GM18502 (cell line): ENCODE results near the gene ZNF35.
"Not testable (repeated sequence)": the region's sequence is repeated elsewhere in the genome, so short reads cannot be mapped to it uniquely, and the experiment has no call there.

Source experiments
- ATAC-seq: cut with Tn5 transposase; IDR thresholded peaks from one replicate; pipeline ENCODE4 v1.9.1; 2021; ENCODE audit warnings: mild to moderate bottlenecking; ENCODE audit not compliant: unreplicated experiment, poor library complexity

ZNF35 gene

DNA sequence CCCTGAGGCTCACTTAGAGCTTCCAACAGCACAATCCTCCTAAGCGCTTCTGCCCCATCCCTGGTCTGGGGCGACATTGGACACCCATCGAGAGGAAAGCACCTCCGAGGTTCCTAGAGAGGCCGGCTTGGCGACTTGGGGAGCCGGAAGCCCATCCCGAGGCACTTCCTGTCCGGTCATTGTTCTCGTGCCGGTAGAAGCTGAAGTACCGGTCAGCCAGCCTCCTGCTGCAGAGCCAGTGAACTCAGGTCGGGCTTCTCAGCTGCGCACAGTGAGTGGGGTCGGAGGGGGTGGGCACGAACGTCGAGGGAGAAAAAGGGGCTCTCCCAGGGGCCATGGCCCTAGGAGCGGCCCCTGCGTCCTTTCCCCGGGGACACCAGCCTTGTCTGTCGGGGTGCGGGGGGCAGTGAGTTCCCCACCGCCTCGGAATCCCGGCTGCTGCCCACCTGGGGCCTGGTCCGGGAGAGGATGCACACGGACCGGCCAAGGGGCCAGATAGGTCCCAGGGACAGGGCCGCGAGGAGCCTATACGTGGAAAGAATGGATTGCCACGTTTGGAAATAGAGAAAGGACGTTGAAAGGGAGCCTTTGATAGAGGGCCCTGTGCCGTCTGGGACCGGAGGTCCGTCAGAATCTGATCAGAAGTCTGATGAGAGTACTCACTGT lies at the start of gene ZNF35:
Gene ZNF35 (plus strand): TSS at position 169 of the 666 bp plus-strand sequence. CDS start 2,336 bp downstream, outside the sequence.
- peak; percentile 95 for ATAC-seq

DNA sequence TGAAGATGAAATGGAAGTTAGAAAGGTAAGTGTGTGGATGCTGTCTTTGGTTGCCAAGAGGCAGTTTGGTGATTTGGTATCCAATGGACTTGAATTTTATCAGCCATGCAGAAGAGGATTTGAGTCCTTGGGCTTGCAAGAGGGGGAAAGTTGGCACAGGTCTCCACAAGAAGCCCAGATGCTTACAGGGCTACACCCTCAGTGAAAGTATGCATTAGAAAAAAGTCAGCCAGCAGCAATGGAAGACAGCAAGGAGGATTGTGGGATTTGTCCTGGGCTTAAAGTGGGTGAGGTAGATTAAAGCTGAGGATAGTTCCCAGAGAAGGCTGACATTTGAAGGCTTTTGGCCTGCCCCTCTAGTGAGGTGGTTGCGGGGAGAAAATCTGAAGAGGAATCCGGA lies 46.8 kb upstream of the ZNF35 start:
- ATAC-seq = no peak

DNA sequence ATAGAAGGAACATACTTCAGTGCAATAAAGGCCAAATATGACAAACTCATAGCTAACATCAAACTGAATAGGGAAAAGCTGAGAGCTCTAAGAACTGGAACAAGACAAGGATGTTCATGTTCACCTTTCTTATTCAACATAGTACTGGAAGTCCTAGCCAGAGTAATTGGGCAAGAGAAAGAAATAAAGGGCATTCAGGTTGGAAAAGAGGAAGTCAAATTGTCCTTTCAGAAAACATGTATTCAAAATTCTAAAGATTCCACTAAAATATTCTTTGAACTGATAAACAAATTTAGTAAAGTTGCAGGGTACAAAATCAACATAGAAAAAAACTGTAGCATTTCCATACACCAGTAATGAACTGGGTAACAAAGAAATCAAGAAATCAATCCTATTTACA lies 35.9 kb upstream of the ZNF35 start:
- ATAC-seq = no peak

DNA sequence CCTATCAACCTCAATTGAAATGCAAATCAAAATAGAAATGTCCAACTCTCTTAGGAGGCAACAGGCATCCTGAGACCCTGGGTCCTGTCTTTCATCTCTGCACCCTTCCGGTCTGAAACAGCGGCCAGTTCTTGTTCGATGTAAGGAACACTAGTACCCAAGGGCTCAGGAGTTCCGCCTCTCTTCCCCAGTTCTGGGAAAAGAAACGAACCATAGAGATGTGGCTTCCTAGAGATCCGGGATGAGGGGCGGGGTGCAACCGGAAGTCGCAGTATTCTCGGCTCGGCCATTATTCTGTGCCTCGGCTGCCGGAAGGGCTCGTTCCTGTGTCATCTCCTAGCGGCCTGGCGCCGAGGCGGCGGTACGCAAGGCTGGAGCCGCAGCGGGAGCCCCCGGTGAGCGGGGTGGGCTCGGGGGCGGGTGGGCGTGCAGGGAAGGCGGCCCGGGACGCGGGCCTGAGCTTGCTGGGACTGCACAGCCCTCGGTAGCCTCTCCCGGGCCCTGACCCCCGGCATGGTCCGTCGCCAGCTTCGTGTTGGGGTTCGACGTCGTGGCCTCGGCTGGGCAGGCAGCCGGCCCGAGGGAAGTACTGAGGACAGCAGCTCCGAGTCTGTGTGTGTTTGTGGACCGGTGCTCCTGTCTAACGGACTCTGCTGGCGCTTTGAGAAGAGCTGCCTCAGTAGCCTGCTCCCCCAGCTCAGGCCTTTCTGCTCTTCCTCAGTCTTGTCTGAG lies 23.6 kb upstream of the ZNF35 start, which contains the start of gene ZNF197:
Gene ZNF197 (plus strand): TSS at position 288 of the 732 bp plus-strand sequence. CDS start 4,119 bp downstream, outside the sequence.
- ATAC-seq = peak; percentile 91

DNA sequence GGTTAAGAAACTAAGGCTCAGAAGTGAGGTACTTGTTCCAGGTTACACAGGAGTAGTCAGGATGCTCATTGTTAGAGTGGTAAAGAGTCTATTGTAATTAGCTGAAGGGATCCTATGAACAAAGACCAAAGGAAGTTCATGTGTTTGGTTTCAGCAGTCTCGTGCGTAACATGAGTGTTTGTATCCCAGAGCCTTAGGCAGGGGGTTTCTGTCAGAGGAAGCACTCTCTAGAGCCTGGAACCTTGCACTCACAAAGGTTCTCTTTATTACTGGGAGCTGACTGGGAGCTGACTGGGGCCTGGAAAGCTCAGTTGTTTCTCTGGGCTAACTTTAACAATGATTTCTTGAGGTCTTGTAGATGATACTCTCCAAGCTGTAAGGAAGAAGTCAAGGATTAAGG lies 19.8 kb upstream of the ZNF35 start:
- no peak for ATAC-seq

DNA sequence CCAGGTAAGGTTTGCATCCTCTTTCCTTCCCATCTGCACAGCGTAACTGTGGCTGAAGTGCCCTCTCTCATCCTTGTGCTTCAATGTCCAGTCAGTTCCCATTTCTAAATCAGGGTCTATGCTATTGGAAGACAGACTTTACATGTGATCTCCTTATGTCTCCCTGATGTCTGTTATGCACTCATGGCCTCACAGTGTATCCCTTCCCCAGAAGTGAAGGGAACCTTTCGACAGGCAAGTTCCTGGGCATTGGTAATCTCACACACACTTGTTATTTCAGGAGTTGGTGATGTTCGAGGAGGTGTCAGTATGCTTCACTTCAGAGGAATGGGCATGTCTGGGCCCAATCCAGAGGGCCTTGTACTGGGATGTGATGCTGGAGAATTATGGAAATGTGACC lies 16.3 kb upstream of the ZNF35 start:
- ATAC-seq = no peak

DNA sequence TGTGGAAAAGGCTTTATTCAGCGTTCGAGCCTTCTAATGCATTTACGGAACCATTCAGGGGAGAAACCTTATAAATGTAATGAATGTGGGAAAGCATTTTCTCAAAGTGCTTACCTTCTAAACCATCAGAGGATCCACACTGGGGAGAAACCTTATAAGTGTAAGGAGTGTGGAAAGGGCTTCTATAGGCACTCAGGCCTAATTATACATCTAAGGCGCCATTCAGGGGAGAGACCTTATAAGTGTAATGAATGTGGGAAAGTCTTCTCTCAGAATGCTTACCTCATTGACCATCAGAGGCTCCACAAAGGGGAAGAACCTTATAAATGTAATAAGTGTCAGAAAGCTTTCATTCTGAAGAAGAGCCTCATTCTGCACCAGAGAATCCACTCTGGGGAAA lies 6.2 kb upstream of the ZNF35 start:
- ATAC-seq = no peak

DNA sequence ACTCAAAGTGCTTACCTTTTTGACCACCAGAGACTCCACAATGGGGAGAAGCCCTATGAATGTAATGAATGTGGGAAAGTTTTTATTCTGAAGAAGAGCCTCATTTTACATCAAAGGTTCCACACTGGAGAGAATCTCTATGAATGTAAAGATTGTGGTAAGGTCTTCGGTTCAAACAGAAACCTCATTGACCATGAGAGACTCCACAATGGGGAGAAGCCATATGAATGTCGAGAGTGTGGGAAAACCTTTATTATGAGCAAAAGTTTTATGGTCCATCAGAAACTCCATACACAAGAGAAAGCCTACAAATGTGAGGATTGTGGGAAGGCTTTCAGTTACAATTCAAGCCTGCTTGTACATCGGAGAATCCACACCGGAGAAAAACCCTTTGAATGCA lies 5.5 kb upstream of the ZNF35 start:
- no peak for ATAC-seq

DNA sequence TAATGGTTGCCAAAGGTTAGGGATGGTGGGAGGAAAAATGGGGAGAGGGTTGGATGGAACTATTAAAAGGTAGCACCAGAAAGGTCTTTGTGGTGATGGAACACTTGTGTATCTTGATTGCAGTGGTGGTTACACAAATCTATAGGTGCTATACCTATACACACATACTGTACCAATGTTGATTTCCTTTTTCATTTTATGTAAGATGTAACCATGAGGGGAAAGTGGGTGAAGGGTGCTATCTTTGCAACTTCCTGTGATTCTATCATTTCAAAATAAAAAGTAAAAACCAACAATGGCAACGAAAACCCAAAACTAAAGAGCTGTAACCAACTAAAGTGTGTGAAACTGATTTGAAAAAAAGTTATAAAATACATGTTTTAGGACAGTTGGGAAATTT lies 761 bp upstream of the ZNF35 start:
- no peak for ATAC-seq

DNA sequence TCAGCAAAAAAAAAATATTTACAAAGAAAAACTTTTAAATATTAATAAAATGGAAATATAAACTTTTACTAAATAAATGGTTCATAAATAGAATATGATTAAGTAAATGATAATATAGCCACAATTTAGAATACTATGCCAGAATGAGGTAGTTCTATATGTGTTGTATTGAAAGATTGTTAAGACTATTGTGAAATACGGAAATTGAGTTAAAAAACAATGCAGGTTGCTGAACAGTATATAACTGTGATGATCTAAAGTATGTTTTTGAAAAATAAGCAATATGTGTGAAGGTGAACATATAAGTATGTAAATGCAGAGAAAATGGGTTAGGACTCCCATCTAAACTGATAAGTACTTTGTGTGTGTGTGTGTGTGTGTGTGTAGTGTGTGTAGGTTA lies 1.2 kb downstream of the ZNF35 start:
- ATAC-seq = no peak

DNA sequence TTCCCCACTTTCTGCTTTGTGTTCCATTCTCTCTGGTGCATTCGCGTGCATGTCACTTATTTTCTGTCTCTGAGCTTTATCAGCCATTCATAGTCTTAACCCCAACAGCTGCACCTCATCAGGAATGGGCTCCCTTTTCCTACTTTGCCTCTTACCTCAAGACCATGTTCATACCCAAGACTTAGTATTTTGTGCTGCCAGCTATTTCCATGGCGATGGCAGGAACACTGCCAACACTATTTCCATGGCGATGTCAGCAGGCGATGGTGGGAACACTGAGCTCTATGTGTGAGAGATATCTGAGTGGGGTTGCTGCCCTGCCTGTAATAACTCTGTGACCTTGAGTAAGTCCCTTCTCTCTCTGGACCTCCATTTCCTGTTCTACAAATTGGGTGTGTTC lies 5.5 kb downstream of the ZNF35 start:
- ATAC-seq = no peak

DNA sequence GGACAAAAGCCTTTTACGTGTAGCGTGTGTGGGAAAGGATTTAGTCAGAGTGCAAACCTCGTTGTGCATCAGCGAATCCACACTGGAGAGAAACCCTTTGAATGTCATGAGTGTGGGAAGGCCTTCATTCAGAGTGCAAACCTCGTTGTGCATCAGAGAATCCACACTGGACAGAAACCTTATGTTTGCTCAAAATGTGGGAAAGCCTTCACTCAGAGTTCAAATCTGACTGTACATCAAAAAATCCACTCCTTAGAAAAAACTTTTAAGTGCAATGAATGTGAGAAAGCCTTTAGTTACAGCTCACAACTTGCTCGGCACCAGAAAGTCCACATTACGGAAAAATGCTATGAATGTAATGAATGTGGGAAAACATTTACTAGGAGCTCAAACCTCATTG lies 10.5 kb downstream of the ZNF35 start:
- no peak for ATAC-seq

DNA sequence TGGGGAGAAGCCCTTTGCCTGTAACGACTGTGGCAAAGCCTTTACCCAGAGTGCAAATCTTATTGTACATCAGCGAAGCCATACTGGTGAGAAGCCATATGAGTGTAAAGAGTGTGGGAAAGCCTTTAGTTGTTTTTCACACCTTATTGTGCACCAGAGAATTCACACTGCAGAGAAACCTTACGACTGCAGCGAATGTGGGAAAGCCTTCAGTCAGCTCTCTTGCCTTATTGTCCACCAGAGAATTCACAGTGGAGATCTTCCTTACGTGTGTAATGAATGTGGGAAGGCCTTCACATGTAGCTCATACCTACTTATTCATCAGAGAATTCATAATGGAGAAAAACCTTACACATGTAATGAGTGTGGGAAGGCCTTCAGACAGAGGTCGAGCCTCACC lies 10.9 kb downstream of the ZNF35 start:
- ATAC-seq = no peak

DNA sequence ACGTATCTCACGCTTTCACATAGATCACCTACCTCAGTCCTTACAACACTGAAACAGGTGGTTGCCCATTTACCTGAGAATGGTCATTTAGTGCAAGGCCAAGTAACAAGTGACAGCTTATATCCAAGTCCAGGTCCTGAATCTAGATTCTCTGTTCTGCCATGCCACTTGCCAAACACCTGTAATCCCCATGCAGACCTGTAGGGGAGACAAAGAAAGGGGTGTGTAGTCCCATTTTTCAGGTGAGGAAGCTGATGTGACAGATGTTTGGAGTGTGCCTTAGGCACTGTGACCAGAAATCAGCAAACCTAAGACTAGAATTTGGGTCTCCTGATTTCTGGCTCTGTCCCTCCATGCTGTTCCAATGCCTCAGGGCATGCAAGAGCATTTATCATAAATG lies 12.7 kb downstream of the ZNF35 start:
- no peak for ATAC-seq

DNA sequence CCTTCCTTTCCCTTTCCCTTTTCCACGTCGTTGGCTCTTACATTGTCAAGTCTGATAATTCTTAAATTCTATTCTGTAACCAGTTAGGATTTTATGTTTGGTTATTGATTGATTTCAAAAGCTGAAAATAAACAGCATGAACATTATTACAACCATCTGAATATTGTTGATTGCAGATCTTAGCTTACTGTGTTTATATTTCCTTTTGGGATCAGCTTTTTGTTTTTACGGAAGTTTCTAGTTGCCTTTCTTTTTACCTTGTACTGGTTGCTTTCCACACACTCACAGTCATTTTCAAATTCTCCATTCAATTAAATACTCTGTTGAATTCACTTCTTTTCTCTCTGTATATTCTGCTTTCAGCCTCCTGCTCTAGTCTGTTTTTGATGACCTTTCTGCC lies 16.6 kb downstream of the ZNF35 start:
- no peak for ATAC-seq

DNA sequence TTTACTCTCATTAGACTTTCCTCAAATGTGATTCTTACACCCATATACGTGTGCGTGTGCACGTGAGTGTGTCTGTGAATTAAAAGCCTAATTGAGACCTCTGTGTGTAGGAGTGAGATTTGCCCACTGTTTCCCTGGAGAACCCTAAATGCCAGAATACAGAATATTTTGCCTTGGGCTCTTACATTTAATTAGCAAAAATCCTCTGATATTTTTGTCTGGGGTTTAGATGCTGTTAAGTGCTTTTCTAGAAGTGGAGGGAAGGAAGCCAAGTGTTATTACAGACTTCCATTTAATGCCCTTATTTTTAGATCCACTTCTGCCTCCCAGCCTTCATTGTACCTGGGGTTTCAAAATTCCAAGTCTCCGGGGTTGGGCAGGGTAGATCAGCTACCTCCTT lies 17.8 kb downstream of the ZNF35 start:
- ATAC-seq = no peak

DNA sequence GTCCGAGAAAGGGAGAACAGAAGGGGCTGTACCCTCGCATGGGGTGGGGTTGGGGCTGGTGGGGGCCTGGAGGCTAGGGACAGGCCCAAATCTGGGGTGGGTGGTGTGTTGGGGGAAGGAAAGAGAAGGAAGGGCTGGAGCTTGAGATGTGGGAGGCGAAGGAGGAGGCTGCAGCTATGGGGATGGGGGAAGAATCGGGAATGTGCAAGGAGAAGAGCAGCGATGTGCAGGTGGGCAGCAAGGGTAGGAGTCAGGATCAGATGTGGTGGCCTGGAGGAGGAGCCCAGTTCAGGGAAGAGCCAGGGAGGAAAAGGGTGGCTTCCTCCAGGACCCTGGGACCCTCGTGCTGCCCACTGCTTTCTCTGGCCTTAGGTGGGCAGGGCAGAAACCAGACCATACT lies 21.2 kb downstream of the ZNF35 start:
- no peak for ATAC-seq

DNA sequence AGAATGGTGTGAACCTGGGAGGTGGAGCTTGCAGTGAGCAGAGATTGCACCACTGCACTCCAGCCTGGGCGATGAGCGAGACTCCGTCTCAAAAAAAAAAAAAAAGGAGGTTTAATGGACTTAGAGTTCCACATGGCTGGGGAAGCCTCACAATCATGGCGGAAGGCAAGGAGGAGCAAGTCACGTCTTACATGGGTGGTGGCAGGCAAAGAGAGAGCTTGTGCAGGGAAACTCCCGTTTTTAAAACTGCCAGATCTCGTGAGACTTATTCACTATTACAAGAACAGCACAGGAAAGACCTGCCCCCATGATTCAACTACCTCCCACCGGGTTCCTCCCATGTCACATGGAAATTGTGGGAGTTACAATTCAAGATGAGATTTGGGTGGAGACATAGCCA lies 24.9 kb downstream of the ZNF35 start:
- not testable (repeated sequence) for ATAC-seq

DNA sequence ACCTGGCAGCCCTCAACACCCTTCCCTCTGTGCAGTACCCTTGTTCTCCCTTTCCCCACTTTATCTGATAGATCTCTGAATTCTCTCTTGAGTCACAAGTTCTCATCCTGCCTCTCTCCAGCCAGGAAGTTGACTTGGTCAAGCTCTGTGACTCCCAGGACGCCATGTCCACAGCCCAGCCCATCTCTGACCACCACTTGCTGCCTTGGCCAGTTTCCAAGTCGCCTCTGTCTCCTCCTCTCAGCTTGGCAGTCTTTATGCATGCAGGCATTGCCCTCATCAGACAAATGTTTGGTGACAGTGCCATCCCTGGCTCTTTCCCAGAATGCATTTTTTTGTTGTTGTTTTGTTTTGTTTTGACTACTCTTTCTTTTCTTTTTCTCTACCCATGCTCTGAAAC lies 25.7 kb downstream of the ZNF35 start:
- no peak for ATAC-seq

DNA sequence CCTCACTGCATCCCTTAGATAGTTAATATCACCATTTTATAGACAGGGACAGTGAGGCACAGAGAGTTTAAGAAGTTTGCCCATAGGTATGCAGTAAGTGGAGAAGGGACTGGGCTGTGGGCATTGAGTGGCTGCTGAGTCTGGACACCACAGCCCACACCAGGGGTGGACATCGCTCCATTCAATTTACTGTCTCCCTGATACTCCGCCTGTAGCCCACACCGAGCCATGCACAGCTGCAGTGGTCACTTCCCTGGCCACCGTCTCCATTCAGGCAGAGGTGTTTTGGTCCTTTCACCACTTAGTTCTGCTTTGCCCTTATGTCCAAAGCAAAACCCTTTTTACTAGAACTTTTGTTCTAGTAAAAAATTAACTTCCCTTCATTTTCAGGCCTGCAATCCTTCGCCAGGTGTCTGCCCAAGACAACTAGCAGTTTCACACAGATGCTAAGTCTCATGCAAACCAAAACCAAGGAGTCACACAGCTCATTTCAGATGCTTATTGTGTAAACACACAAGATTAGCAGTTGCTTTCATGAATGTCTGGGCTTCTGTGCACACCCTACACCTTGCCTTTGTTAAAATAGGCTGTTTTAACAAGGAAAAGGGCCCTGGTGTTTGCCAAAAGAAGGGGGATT lies 30.1 kb downstream of the ZNF35 start:
- no peak for ATAC-seq

DNA sequence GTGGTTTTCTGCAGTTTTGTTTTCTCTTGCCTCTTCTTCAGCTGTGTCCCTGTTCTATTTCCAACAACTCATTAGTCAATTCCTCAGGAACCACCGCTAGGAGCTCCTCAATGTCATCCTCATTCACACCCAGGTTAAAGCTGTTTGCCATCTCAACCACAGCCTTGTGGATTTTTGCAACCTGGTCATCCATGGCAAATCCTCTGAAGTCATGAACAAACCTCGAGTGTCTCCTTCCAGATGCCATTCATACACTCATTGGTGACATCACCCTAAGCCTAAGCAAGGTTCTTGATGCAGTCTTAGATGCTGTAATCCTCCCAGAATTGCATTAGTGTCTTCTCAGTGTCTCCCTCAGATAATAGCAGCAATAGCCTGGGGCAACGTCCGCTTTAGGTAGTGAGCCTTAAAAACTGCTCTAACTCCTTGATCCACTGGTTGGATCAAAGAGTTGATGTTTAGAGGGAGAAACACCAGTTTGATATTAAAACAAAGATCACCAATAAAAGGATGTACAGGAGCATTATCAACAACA lies 32.5 kb downstream of the ZNF35 start:
- no peak for ATAC-seq
